Activated CD8-positive, alpha-beta memory T cell treated with anti-CD3 and anti-CD28 coated beads for 1 hour (primary cell): ENCODE data around the gene EXOC7.
A peak's percentile ranks its signal among the peaks of the same experiment; 100 is the strongest.
"Not testable (repeated sequence)": the region's sequence is repeated elsewhere in the genome, so short reads cannot be mapped to it uniquely, and the experiment has no call there.

Experiments
- DNase-seq, 2 donors: peaks; one replicate each; pipeline ENCODE4 v3.0.0-alpha.2; 2020; ENCODE audit warnings: low read depth in 1 of 2; ENCODE audit errors: extremely low read depth in 1 of 2

Gene EXOC7

DNA sequence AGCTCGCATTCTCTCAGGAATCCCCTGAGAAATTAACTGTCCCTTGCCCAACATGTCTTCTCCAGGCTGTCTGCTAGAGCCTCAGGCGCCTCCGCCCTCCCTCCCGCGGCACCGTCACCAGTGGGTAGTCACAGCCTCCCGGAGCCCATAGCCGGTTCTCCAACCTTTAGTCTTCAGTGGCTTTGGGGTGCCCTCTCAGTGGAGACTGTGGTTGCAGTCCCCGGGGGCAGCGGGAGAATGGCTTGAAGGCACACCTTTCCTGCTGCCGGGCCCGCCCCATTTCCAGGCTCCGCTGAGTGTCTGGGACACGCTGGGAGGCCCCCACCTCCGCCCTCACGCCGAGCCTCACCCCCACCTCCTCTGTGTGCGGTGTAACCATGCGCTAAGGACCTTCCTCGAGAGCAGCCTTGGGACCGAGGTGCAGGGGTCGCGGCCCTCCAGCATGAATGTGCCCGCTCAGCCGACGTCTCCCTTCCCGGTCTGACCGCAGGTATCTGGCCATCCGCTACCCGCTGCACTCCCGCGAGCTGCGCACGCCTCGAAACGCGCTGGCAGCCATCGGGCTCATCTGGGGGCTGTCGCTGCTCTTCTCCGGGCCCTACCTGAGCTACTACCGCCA, 27.3 kb downstream of the EXOC7 start:
- DNase-seq = no peak

DNA sequence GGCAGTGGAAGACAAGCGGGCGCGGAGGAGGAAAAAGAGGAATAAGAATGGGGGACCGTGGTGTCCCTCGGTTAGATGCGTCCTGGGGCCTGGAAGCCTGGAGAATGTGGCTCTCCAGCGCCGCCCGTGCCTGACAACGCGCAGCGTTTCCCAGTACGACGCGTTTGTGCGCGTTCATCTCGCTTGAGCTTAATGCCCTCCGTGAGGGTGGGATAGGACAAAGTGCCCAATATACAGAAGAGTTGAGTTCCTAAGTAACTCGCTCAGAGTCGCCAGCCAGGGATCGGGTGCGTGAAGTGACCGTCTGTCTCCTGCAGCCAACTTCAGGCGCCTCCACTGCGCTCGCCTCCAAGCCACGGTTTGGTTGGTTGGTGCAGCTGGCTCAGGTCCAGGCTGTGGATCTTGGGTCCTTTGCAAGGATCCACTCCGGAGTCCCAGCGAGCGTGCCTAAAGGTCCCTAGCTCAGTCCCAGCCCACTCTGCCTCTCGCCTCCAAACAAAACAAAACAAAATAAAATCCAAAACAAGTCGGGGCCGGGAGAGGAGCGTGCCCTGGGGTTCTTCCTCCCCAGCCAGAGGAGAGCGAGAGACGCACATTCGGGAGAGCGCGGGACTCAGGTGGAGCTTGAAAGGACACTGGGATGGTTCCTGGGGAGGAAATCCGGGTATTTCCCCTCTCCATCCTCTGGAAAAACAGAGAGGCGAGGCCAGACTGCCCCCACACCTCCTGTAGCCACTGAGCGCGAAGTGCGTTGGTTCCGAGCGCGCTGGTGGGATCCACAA, 28.0 kb downstream of the EXOC7 start:
- DNase-seq = no peak

DNA sequence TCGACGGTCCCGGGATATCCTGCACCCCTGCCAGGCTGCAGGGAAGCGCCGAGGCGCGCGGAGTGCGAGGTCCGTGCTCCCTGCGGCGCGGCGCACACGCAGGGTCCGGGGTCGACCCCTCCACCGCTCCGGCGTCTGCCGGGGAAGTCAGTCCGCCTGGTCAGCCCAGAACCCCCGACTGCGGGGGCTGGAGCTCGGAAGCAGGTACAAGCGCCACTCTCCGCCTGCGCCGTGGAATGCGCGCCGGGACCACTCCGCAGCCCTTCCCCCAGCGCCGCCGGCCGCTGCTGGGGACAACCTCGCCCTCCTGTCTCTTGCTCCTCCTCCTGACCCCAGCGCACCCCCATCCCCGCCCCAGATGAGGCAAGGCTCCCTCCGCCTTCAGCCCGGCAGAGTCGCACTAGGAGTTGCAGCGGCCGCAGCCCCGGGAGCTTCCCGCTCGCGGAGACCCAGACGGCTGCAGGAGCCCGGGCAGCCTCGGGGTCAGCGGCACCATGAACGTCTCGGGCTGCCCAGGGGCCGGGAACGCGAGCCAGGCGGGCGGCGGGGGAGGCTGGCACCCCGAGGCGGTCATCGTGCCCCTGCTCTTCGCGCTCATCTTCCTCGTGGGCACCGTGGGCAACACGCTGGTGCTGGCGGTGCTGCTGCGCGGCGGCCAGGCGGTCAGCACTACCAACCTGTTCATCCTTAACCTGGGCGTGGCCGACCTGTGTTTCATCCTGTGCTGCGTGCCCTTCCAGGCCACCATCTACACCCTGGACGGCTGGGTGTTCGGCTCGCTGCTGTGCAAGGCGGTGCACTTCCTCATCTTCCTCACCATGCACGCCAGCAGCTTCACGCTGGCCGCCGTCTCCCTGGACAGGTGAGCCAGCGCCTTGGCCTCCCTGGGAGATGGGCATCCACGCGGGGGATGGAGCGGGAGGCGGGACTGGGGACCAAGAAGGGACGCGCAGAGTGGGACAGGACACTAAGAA, 28.9 kb downstream of the EXOC7 start, which contains the start of gene GALR2:
Gene GALR2 (plus strand): TSS at position 392 of the 974 bp plus-strand sequence. CDS start 103 bp downstream, at position 495.
- no peak for DNase-seq

DNA sequence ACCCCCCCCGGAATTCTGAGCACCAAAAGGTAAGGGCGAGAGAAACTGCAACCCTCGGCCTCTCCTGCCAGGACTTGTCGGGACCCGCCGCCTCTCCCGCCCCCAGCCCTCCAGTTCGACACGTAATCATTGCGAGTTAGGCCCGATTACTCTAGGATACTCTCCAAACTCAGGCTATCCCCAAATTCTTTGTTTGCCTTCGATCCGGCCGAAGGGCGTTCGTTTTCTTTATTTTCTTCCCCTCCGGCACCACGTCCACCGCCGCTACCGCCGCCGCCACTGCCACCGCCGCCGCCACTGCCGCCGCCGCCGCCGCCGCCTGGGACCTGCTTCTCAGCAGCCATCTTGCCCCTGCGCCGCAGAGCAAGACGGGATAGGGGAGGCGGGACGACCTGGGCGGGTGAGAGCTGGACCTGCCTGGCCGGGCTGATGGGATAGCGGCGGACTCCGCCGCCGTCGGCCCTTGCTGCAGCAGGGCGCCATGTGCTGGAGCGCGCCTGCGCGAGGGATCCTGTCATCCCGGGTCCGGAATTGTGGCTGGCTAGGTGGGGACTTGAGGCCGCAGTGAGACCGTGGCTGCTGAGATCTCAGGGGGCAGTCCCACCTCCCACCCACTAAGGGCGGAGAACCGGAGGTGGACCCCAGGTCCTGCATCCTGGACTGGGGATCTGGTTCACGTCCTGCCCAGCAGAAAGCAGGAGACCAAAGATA, 31.3 kb downstream of the EXOC7 start, which contains the start of gene SRP68:
Gene SRP68 (minus strand): TSS at position 370 of the 711 bp plus-strand sequence. CDS start 26 bp downstream, at position 344.
- peak; percentile 53 to 78 for DNase-seq

DNA sequence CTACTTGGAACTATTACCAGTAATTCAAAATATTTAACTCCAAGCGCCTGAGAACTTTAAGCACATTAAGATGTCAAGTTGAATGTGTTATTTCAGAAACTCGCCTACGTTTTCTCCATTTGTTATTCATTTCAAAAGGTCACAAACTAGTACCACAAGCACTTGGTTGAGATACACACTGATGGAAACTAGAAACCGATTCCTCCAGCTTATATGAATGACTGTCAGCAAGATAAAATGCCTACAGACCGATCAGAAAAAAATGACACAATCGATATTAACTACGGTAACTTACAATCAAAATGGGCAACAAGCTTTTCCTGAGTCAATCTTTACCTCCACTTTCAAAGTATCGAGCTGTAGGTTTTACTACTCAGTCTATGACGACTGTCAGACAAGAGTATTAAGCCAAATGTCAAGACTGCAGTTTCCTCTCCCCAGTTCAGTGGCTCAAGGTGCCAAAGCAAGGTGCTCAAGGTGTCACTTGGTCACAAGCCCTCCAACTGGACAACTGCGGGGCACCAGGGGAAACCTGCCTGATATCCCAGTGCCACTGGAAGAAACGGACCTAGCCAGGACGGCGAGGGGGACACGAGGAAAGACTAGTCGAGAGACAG, 31.9 kb downstream of the EXOC7 start:
- no peak for DNase-seq

DNA sequence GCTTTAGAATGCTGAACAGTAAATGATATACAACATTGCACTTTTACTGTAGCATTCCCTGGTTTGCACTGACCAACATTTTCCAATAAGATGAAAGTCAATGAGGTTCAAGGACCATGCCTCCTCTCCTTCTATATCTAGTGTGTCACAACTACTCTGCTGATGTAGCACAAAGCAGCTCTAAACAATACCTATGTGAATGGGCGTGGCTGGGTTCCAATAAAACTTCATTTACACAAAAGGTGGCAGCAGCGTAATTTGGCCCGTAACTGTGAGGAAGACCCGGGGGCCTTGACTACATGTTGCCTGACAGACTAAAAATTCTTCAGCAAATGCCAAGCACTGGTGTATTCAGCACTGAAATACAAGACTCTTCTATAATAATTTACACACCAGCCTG, 37.8 kb downstream of the EXOC7 start:
- DNase-seq = no peak

DNA sequence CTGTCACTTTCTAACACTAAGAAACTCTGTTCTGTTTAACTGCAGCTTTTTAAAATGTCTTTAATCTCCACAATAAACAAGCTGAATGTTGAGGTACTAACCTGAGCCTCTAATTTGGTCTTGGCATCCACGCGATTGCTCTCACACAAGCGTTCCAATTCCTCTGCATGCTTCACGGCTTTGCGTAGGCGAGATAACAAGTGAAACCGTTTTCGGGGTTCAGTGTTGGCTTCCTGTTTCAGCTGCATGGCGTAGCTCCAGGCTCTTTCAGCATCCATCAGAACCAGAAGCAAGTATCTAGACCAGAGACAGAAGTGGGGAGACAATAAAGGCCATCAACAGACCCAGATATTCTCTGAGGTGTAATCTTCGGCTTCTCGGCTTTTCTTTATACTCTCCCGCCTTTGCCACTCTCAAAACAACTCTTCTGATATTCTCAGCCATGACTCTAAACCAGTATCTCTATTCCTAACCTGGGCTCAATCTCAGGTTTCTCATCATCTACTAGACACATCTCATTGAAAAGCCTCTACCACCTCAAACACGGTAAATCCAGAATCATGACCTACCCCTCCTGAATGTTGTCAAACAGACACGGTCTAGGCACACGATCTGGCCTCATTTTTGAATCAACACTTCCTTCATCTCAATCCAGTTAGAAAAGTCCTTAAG, 39.6 kb downstream of the EXOC7 start:
- no peak for DNase-seq

DNA sequence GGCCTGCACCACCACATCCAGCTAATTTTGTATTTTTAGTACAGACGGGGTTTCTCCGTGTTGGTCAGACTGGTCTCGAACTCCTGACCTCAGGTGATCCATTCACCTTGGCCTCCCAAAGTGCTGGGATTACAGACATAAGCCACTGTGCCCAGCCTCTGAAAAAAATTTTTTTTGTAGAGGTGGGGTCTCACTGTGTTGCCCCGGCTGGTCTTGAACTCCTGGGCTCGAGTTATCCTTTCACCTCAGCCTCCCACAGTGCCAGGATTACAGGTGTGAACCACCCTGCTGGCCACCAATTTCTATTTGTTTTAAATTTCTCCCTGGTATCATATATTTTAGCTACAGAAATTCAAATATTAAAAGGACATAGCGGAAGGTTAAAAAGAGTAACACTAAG, 45.3 kb downstream of the EXOC7 start:
- DNase-seq = not testable (repeated sequence)

DNA sequence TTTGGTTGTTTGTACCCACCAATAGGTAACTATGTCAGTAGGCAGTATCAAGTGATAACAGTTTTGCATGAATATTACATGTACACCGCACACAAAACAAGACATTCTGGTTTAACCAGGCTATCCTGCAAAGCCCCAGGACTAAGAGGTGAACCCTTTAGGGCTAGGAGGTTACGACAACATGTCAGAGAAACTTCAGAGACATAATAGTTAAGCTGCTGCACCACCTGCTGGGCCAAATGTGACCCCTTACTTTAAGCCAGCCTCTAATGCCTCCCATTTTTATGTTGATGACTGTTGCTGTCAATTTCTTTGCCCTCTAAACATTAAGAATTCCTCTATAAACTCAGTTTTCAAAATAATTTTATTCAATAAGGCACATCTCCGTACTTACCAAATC, 46.7 kb downstream of the EXOC7 start:
- DNase-seq = no peak

DNA sequence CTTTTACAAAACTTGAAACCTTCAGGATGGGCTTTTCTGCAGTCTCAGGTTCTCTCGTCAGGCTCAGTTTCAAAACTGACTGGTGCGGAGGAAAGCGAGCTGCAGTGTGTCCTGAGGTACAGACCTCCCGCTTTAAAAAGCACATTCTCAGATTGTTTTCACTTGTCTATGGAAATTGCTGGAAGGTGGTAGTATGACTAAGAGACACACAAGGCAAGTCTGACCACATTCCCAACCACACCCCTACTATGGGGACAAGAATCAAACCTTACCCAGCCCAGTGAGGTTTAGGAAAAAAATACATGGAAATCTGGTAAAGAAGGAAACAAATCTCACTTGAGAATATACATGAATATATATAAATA, 49.5 kb downstream of the EXOC7 start:
- DNase-seq = no peak

DNA sequence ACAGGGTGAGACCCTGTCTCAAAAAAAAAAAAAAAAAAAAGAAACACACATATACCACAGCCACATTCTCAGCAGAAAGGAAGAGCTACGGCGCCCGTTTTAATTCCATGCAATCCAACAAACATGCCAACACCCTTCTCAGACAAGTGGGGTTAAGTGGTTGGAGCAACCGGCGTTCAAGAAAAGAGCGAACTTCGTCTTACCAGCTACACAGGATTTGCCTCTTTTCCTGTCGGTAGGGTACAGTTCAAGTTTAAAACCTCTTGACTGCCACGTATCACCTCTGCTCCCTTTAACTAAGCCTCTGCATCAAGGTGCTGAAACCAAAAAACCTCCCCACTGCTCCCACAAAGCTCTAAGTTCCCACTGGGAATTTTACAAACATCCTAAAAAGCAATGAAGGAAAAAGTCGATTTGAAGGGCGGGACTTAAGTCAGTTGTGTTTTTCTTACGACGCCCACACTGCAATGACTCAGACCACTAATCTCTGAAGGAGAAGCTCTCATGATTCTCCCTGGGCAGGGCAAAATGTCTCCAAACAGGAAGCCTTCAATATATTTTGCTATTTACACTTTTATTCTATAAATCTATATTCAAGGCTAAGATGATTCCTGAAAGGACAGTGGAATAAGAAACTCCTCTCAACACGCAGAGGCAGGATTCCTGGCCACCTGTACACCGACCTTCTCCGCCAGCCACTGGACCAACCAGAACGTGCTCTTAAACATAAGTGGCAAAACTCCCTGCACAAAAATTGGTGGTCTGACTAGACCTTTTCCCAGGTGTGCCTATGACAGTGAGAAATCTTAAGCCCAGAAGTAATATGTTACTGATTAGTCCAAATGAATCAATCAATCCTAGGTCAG, 50.1 kb downstream of the EXOC7 start:
- no peak for DNase-seq

DNA sequence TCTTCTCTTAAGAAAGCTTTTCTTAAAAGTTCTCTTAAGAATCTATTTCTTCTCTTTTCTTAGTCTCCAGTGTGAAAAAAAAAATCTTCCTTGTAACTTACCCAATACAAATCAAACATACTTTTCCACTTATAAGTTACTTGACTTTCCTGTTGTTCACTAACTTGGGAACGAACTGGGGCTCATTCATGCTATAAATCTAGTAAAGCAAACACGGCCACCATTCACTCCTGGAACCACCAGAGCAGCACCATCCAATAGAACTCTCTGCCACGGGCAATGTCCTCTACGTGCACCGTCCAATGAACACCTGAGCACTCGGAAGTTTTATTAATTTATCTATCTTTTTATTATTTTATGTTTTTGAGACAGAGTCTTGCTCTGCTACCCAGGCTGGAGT, 52.0 kb downstream of the EXOC7 start:
- DNase-seq = no peak

DNA sequence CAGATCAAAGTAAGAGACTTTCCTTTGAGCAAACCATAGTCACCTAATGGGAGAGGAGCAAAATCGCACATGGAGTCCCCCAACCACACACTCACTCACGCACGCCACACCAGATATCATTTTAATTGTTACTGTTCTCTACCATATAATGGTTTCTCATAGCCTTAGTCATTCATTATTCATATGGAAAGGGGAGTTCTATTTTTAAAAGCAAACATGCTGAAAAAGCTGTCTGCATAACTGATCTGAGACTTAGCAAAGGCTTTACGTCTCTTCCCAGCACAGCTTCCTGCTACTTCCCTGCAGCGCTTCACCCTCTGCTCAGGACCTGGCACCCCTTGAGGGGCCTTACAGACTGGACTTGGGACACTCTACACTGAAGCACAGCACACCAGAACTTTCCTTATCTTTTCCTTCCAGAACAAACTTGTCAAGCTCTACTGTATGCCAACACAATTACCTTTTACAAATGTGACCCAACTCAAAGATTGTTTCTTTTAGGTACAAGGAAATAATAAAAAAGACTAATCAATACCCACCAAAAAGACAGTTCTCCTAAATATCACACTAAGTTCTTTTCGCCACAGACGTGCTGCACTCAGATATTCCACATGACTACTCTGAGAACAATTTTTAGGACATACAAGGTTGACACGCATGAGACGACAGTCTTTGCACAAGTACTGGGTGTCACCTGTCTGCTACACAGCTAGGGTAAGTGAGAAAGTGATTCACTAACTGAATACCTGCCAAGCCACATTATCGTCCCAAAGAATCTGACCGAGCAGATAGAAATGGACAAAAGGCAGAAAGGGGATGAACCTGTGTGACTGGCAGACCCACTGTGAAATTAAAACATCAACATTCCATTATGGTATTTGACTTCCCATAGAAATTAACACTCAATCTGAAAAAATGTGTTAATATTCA, 52.8 kb downstream of the EXOC7 start:
- DNase-seq = no peak

DNA sequence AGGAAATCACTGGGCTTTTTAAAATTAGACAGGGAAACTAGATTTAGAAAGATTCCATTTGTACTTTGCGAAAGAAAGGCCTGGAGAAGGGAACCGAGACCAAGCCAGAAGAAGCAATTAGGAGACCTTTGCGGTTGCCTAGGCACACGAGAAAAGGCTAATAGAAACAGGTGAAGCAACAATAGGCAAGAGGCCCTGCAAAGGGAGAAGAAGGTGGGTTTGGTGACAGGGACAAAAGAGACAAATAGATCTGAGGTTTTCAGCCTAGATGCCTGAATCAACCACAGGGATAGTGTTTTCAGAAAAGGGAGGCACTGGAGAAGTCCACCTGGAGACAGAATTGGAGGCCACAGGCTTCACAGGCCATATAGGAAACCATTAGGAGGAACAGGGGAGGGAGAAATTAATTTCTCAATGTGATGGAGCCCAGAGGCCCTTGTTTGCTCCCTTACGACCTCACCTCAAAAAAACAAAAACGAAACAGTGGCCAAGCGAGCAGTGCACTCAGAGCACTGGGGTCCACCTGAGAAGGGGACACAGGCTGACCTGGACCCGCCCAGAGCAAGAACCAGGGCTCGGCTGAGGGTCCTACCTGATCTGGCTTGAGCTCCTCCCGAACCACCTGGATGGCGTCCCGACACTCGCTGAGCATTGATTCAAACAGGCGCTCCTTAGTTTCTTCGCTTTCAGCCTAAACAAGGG, 53.6 kb downstream of the EXOC7 start:
- DNase-seq = no peak

DNA sequence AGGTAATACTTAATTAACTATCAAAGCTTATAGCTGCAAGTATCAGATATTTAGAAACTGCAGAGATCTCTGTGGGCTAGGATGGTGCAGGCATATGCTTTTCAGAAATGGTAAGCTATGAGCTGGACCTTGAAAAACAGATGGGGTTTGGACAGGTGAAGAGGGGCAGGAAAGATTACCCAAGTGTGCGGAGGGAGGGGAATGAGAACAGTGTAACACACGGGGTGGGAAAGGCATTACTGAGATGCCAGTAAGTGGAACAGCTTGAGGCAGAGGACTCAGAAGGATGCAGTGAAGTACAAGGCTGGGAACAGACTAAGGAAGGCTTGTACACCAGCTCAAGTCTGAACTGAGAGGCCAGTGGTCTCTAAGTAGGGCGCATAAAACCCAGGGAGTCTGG, 54.3 kb downstream of the EXOC7 start:
- no peak for DNase-seq

DNA sequence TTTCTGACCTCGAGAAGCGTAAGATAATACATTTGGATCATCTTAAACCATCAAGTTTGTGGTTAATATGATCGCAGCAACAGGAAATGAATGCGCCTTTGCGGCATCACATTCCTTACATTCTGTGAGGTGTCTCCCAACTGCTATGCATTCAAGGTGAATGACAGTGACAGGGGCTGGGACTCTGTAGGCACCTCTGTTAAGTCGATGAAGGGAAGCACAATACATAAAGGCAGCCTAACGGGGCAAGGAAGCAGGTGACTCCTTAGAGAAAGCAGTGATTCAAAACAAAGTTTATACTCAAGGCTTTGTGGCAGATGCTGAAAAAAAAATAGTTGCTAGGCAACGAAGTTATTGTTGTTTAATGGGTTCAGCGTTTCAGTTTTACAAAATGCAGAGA, 54.9 kb downstream of the EXOC7 start:
- no peak for DNase-seq

DNA sequence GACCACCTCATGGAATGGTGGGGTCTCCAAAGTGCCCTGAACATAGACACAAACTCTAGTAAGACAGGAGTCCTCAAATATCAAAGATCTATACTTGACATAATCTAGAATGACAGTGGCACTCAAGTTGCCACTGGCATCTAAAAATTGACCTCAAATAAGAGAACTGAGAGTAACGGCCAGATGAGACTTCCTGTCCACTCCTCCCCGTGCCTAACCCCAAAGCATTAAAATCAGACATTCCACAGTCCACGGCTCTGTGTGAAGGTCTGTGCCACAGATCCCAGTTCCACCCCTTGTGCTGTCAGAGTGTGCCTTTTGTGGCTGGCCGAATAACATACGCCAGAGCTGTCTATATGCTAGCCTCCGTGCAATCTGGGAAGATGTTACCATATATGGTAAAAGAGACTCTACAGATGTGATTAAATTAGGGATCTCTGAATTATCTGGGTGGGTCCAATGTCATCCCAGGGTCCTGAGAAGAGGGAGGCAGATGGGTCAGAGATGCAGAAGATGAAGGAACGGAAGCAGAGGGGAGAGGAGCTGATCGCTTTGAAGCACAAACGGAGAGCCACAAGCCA, 55.5 kb downstream of the EXOC7 start:
- no peak for DNase-seq
